ENCODE results near the gene DIMT1. TPM values are rescaled to one million over a fixed set of nuclear protein-coding genes. Genes with fewer than 3 reads are reported as not detected.

Gene DIMT1
- total and polyA plus RNA-seq, 2 of the 8 experiments (the other 6 are each of a cell fraction or from before 2014, with no cell fraction given) = 19.3 to 42.1 TPM

DNA sequence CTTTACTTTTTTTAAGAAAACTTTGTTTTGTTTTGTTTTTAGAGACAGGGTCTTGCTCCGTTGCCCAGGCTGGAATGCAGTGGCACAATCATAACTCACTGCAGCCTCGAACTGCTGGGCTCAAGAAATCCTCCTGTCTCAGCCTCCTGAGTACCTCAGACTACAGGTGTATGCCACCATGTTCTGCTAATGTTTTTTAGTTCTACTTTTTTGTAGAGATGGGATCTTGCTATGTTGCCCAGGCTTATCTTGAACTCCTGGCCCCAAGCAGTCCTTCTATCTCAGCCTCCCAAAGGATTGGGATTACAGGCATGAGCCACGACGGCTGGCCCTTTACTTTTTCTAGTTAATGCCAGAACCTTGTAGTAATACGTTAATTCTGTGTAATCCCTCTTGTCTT lies 44.8 kb upstream of the DIMT1 start (continued):
- no peak for TF ChIP-seq EP300 (IDR thresholded peaks at IDR 0.05; ENCODE audit: borderline replicate concordance in 1 of 2, low read depth in 2 of 2, low read length in 2 of 2)
- TF ChIP-seq CBX5 (IDR thresholded peaks at IDR 0.05; ENCODE audit: low read depth, low read length) = no peak
- no peak for TF ChIP-seq PHF8 (conservative IDR thresholded peaks at IDR 0.05; ENCODE audit: low read depth, low read length)
